Stimulated activated memory B cell treated with anti-CD40 and anti-IgM and Interleukin-4, amounts not matched to agents 10 μg/mL and 1 μg/mL and 100 μg/mL, for 72 hours (primary cell): ENCODE data around the gene C16orf74.

Experiments
- ATAC-seq: fragments of 150-1000 bp; cut with Tn5 transposase; 2 replicates; pipeline ENCODE4 v1.10.0; 2021
- H3K27ac Mint-ChIP-seq: one replicate; pipeline ENCODE4 v1.8.0; 2022; ENCODE audit warnings: mild to moderate bottlenecking, mixed read lengths
- H3K27me3 Mint-ChIP-seq: one replicate; pipeline ENCODE4 v1.8.0; 2022; ENCODE audit warnings: mixed read lengths
- H3K36me3 Mint-ChIP-seq: one replicate; pipeline ENCODE4 v1.8.0; 2022; ENCODE audit warnings: mixed read lengths
- H3K4me1 Mint-ChIP-seq: one replicate; pipeline ENCODE4 v1.8.0; 2022; ENCODE audit warnings: mixed read lengths
- H3K4me3 Mint-ChIP-seq: one replicate; pipeline ENCODE4 v1.8.0; 2022; ENCODE audit warnings: mild to moderate bottlenecking, moderate library complexity, mixed read lengths
- H3K9me3 Mint-ChIP-seq: one replicate; pipeline ENCODE4 v1.8.0; 2022; ENCODE audit warnings: mixed read lengths

The C16orf74 gene

GRCh38 chr16:85687651-85688471 is 63.0 kb downstream of the C16orf74 start:
- H3K27ac Mint-ChIP-seq: peak overlapping the region; percentile 37
- H3K4me3 Mint-ChIP-seq: peak overlapping the region; percentile 80
- H3K36me3 Mint-ChIP-seq: no peaks in the 10 kb centered on the region
- H3K4me1 Mint-ChIP-seq: peaks cover 23% of the 10 kb centered on the region
- H3K9me3 Mint-ChIP-seq: no peaks in the 10 kb centered on the region
- peaks cover 11% of the 10 kb centered on the region for H3K27me3 Mint-ChIP-seq
- ATAC-seq: no peak

- Mint-ChIP-seq H3K27ac (no peak overlapping the region), H3K4me1 (peaks cover 23% of the 10 kb centered on the region), H3K9me3 (no peaks in the 10 kb centered on the region), H3K4me3 (peak overlapping the region; percentile 80), H3K36me3 (no peaks in the 10 kb centered on the region), H3K27me3 (peaks cover 11% of the 10 kb centered on the region)
- ATAC-seq: no peak
These were observed 63.8 kb downstream of the C16orf74 start for GRCh38 chr16:85686912-85687591.

DNA sequence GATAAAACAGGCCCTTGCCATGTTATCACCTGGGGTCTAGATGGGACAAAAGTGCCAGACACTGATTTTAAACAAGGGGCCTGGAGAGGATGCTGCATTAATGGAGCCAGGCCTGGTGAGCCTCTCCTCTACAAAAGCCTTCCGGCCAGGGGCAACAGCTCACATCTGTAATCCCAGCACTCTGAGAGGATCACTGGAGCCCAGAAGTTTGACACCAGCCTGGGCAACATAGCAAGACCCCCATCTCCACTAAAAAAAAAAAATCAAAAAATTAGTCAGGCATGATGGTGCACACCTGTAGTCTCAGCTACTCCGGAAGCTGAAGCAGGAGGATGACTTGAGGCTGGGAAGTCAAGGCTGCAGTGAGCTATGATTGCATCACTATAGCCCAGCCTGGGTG is 65.6 kb downstream of the C16orf74 start:
- H3K27ac Mint-ChIP-seq: no peak overlapping the region
- H3K4me1 Mint-ChIP-seq: peaks cover 31% of the 10 kb centered on the region
- H3K9me3 Mint-ChIP-seq: no peaks in the 10 kb centered on the region
- H3K27me3 Mint-ChIP-seq: peaks cover 2% of the 10 kb centered on the region
- H3K36me3 Mint-ChIP-seq: no peaks in the 10 kb centered on the region
- ATAC-seq: no peak
- H3K4me3 Mint-ChIP-seq: no peak overlapping the region

GRCh38 chr16:85683363-85683762 is 67.5 kb downstream of the C16orf74 start:
- Mint-ChIP-seq H3K36me3 (no peaks in the 10 kb centered on the region), H3K4me1 (peaks cover 39% of the 10 kb centered on the region), H3K27me3 (no peaks in the 10 kb centered on the region), H3K27ac (peak overlapping the region; percentile 1), H3K4me3 (no peak overlapping the region), H3K9me3 (no peaks in the 10 kb centered on the region)
- ATAC-seq: no peak

DNA sequence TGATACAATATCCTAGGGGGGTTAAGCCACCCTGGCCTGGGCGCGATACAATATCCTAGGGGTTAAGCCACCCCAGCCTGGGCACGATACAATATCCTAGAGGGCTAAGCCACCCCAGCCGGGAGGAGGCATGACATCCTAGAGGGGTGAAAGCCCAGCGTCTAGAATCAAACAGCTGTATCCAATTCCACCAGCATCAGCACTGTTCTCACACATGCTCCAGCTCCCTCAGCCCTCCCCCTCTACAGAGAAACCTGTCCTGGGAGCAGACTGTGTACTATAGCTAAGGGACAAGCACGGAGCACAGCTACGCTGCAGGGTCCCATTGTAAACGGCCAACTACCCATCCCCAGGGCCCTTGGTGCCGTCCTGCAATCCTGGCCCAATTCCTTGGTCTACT is 68.4 kb downstream of the C16orf74 start:
- ATAC-seq: no peak
- H3K36me3 Mint-ChIP-seq: no peaks in the 10 kb centered on the region
- no peaks in the 10 kb centered on the region for H3K9me3 Mint-ChIP-seq
- H3K4me3 Mint-ChIP-seq: no peak overlapping the region
- H3K27me3 Mint-ChIP-seq: no peaks in the 10 kb centered on the region
- peaks cover 32% of the 10 kb centered on the region for H3K4me1 Mint-ChIP-seq
- H3K27ac Mint-ChIP-seq: peak overlapping the region; percentile 1

DNA sequence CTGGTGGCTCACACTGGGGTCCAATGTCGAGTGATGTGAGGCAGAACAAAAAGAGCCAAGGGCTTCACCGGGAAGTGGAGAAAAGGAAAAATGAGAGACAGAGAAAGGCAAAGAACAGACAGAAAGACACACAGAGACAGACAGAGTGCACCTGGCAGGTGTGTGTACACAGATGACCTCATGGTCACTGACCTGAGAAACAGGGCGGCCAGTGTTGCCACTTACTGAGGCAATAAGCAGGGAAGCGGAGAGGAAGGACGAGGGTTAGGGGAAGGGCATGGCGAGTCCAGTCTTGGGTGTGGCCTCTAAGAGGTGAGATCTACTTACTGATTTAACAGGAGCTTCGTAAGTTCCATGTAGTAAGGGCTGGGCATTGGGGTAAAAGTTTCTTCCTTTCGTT is 69.6 kb downstream of the C16orf74 start:
- Mint-ChIP-seq H3K4me1 (peaks cover 23% of the 10 kb centered on the region), H3K9me3 (no peaks in the 10 kb centered on the region), H3K36me3 (no peaks in the 10 kb centered on the region), H3K27ac (no peak overlapping the region), H3K4me3 (no peak overlapping the region), H3K27me3 (no peaks in the 10 kb centered on the region)
- ATAC-seq: no peak

- Mint-ChIP-seq H3K4me1 (peaks cover 16% of the 10 kb centered on the region), H3K27ac (peak overlapping the region; percentile 66), H3K4me3 (peak overlapping the region; percentile 51), H3K36me3 (peaks cover 3% of the 10 kb centered on the region), H3K27me3 (no peaks in the 10 kb centered on the region), H3K9me3 (no peaks in the 10 kb centered on the region)
- peak; percentile 74 for ATAC-seq
These were observed 70.4 kb downstream of the C16orf74 start for GRCh38 chr16:85680352-85680944.

DNA sequence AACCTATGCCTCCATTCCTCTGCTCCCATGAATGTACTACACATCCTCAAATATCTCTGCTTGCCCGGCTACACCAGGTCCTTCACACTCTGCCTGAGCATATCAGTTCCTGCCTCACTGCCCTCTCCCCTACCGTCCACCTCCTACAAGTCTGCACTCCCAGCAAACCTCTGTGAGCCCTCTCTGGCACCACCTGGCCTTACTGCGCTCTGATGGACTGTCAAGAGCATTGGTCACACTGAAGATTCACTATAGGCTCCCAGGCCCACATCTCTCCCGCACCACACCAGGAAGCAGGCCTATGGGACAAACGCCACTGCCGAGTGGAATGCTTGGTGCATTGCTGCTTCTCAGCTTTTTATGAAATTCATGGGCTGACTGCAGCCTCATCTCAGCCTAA is 71.0 kb downstream of the C16orf74 start:
- no peaks in the 10 kb centered on the region for H3K27me3 Mint-ChIP-seq
- peak overlapping the region; percentile 66 for H3K27ac Mint-ChIP-seq
- peaks cover 9% of the 10 kb centered on the region for H3K36me3 Mint-ChIP-seq
- no peaks in the 10 kb centered on the region for H3K9me3 Mint-ChIP-seq
- no peak for ATAC-seq
- no peak overlapping the region for H3K4me3 Mint-ChIP-seq
- H3K4me1 Mint-ChIP-seq: peaks cover 16% of the 10 kb centered on the region

GRCh38 chr16:85678821-85679220 is 72.1 kb downstream of the C16orf74 start:
- Mint-ChIP-seq H3K27me3 (no peaks in the 10 kb centered on the region), H3K36me3 (peaks cover 18% of the 10 kb centered on the region), H3K27ac (no peak overlapping the region), H3K4me3 (no peak overlapping the region), H3K4me1 (peaks cover 16% of the 10 kb centered on the region), H3K9me3 (no peaks in the 10 kb centered on the region)
- ATAC-seq: no peak

- Mint-ChIP-seq H3K27me3 (no peaks in the 10 kb centered on the region), H3K27ac (no peak overlapping the region), H3K36me3 (peaks cover 18% of the 10 kb centered on the region), H3K4me1 (peaks cover 16% of the 10 kb centered on the region), H3K4me3 (no peak overlapping the region), H3K9me3 (no peaks in the 10 kb centered on the region)
- ATAC-seq: no peak
These were observed 72.9 kb downstream of the C16orf74 start for GRCh38 chr16:85678016-85678415.

DNA sequence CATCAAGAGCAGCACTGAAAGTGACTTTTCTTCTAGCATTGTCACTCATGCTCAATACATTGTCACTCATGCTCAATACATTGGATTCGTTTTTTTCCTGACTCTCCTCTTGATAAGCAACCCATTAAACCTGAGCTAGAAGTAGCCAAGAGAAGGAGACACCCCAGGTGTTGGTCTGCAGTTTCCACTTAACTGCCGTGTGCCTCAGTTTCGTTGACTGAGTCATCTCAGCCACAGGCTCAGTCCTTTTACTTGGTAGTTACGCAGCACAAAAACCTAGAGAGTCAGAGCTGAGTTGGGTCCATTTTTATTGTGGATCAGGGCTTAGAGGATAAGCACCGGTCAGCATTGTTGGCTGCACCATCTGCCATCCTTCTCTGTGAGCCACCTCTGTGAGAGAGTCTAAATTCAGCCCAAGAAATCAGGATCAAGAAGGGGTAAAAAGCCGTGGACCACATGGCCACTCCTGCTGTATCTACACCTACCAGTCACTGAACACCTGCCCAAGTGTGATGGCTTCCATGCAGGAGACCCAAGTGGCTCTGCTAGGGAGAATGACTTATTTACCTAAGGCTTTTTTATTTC is 73.4 kb downstream of the C16orf74 start:
- no peaks in the 10 kb centered on the region for H3K27me3 Mint-ChIP-seq
- no peak overlapping the region for H3K4me3 Mint-ChIP-seq
- H3K9me3 Mint-ChIP-seq: no peaks in the 10 kb centered on the region
- ATAC-seq: no peak
- H3K36me3 Mint-ChIP-seq: peaks cover 18% of the 10 kb centered on the region
- H3K27ac Mint-ChIP-seq: no peak overlapping the region
- peaks cover 16% of the 10 kb centered on the region for H3K4me1 Mint-ChIP-seq

GRCh38 chr16:85676466-85676865 is 74.4 kb downstream of the C16orf74 start:
- H3K9me3 Mint-ChIP-seq: no peaks in the 10 kb centered on the region
- H3K27me3 Mint-ChIP-seq: no peaks in the 10 kb centered on the region
- no peak overlapping the region for H3K27ac Mint-ChIP-seq
- peaks cover 22% of the 10 kb centered on the region for H3K36me3 Mint-ChIP-seq
- H3K4me3 Mint-ChIP-seq: no peak overlapping the region
- ATAC-seq: no peak
- peaks cover 16% of the 10 kb centered on the region for H3K4me1 Mint-ChIP-seq

- H3K9me3 Mint-ChIP-seq: no peaks in the 10 kb centered on the region
- peaks cover 8% of the 10 kb centered on the region for H3K4me1 Mint-ChIP-seq
- no peaks in the 10 kb centered on the region for H3K27me3 Mint-ChIP-seq
- peaks cover 32% of the 10 kb centered on the region for H3K36me3 Mint-ChIP-seq
- ATAC-seq: no peak
- H3K27ac Mint-ChIP-seq: peak overlapping the region; percentile 57
- H3K4me3 Mint-ChIP-seq: no peak overlapping the region
These were observed 75.5 kb downstream of the C16orf74 start for GRCh38 chr16:85675251-85675874.

DNA sequence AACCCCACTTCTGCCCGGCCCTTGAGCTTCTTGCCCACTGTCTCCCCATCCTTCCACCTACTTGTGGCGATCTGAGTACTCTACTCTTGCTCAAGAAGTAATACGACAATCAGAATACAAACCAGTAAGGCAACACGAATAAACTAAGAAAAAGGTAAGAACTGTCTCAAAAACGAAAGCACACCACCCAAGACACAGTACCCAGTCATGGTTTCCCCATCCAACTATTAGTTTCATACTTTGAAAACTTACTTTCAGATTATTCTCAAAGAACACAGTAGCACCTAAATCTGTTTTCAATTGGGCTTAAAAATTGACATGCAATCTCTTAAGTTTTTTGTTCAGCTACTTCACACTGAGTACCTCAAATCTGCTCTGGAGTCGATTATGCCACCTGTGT is 76.1 kb downstream of the C16orf74 start:
- H3K27me3 Mint-ChIP-seq: no peaks in the 10 kb centered on the region
- H3K9me3 Mint-ChIP-seq: no peaks in the 10 kb centered on the region
- peak overlapping the region; percentile 57 for H3K27ac Mint-ChIP-seq
- no peak overlapping the region for H3K4me3 Mint-ChIP-seq
- H3K36me3 Mint-ChIP-seq: peaks cover 36% of the 10 kb centered on the region
- peaks cover 3% of the 10 kb centered on the region for H3K4me1 Mint-ChIP-seq
- ATAC-seq: no peak

GRCh38 chr16:85674418-85674755 is 76.5 kb downstream of the C16orf74 start:
- H3K27me3 Mint-ChIP-seq: no peaks in the 10 kb centered on the region
- no peaks in the 10 kb centered on the region for H3K4me1 Mint-ChIP-seq
- no peaks in the 10 kb centered on the region for H3K9me3 Mint-ChIP-seq
- no peak overlapping the region for H3K4me3 Mint-ChIP-seq
- ATAC-seq: no peak
- no peak overlapping the region for H3K27ac Mint-ChIP-seq
- H3K36me3 Mint-ChIP-seq: peaks cover 41% of the 10 kb centered on the region
